Myometrial cell (primary cell): ENCODE results near the gene PPME1. TPM values are rescaled to one million over a fixed set of nuclear protein-coding genes. Genes with fewer than 3 reads are reported as not detected.

ENCODE experiments used
- total RNA-seq: library from RNA; depleted of rRNA; stranded (reverse); fragments of >200 nt; gene quantifications from 2 replicates; pipeline ENCODE4 v1.2.3, GENCODE V29; 2015

The PPME1 gene
- 44.0 and 45.0 TPM in 2 replicates for total RNA-seq

GRCh38 chr11:74170694-74171629 lies at the start of gene PPME1, which contains the start of gene C2CD3:
PPME1 (plus strand) TSS chr11:74171289; CDS start chr11:74171422, 133 bp downstream.
C2CD3 (minus strand) TSS chr11:74171002; CDS start chr11:74170792, 210 bp downstream.

Other genes with a start within 250 kb of the PPME1 start
- not detected in 2 replicates for gene DNAJB13, start 220.3 kb upstream of the PPME1 start, total RNA-seq
- 2.7 and 13.0 TPM in 2 replicates for gene UCP2, start 188.4 kb upstream of the PPME1 start, total RNA-seq
- gene UCP3, start 162.2 kb upstream of the PPME1 start, total RNA-seq = under 0.01 TPM in 1 of 2 replicates, not detected in the other
- 8.0 and 12.4 TPM in 2 replicates for gene C2CD3, start 287 bp upstream of the PPME1 start, total RNA-seq
- gene P4HA3, start 140.4 kb downstream of the PPME1 start, total RNA-seq = 4.8 and 8.4 TPM in 2 replicates
- gene PGM2L1, start 227.1 kb downstream of the PPME1 start, total RNA-seq = 0.86 and 1.6 TPM in 2 replicates